Stimulated activated CD8-positive, alpha-beta memory T cell treated with anti-CD3 and anti-CD28 coated beads, Interleukin-4, amount 100 ng/mL, for 24 hours (primary cell): ENCODE measurements around the gene CLCNKB.
"Not testable (repeated sequence)": the region's sequence is repeated elsewhere in the genome, so short reads cannot be mapped to it uniquely, and the experiment has no call there.

Experiments
- DNase-seq: peaks from one replicate; pipeline ENCODE4 v3.0.0-alpha.2; 2020; ENCODE audit warnings: low read depth

The CLCNKB gene

GRCh38 chr1:16015491-16015890, 28.1 kb upstream of the CLCNKB start:
- DNase-seq = no peak

- DNase-seq = no peak
Observed at GRCh38 chr1:16015960-16016901, 27.4 kb upstream of the CLCNKB start.

- no peak for DNase-seq
Observed at GRCh38 chr1:16017076-16017460, 26.5 kb upstream of the CLCNKB start.

GRCh38 chr1:16017461-16018303, 25.9 kb upstream of the CLCNKB start, which contains the start of gene HSPB7:
Gene HSPB7, minus strand, starts transcription at chr1:16018043. Its CDS starts 80 bp downstream, at chr1:16017963.
- DNase-seq = no peak

GRCh38 chr1:16018308-16018707, 25.3 kb upstream of the CLCNKB start:
- DNase-seq = no peak

- no peak for DNase-seq
Observed at GRCh38 chr1:16018749-16019643, 24.6 kb upstream of the CLCNKB start.

GRCh38 chr1:16019644-16020277, 23.8 kb upstream of the CLCNKB start:
- DNase-seq = no peak

GRCh38 chr1:16020325-16020724, 23.3 kb upstream of the CLCNKB start:
- DNase-seq = no peak

GRCh38 chr1:16020878-16021277, 22.7 kb upstream of the CLCNKB start:
- not testable (repeated sequence) for DNase-seq

- DNase-seq = no peak
Observed at GRCh38 chr1:16021681-16022080, 21.9 kb upstream of the CLCNKB start, which contains the start of gene CLCNKA. Gene CLCNKA, plus strand, starts transcription at chr1:16022036. Its CDS starts 584 bp downstream, at chr1:16022620.

- DNase-seq = no peak
Observed at GRCh38 chr1:16022393-16022792, 21.2 kb upstream of the CLCNKB start.

GRCh38 chr1:16023050-16023653, 20.4 kb upstream of the CLCNKB start:
- DNase-seq = no peak

GRCh38 chr1:16026302-16026701, 17.3 kb upstream of the CLCNKB start:
- not testable (repeated sequence) for DNase-seq

- DNase-seq = peak; percentile 29
Observed at GRCh38 chr1:16026723-16027484, 16.7 kb upstream of the CLCNKB start.

- no peak for DNase-seq
Observed at GRCh38 chr1:16028237-16029002, 15.2 kb upstream of the CLCNKB start.

- not testable (repeated sequence) for DNase-seq
Observed at GRCh38 chr1:16029003-16029268, 14.6 kb upstream of the CLCNKB start.

GRCh38 chr1:16029288-16029687, 14.3 kb upstream of the CLCNKB start:
- DNase-seq = no peak

GRCh38 chr1:16031551-16031950, 12.0 kb upstream of the CLCNKB start:
- DNase-seq = no peak

- DNase-seq = peak; percentile 35
Observed at GRCh38 chr1:16032388-16033102, 11.0 kb upstream of the CLCNKB start.
